ENCODE measurements around the gene EFNA4. TPM values are rescaled to one million over a fixed set of nuclear protein-coding genes. Genes with fewer than 3 reads are reported as not detected.

EFNA4 gene
- total RNA-seq, 2 donors from 2014 or later: 2.2 to 3.5 TPM

DNA sequence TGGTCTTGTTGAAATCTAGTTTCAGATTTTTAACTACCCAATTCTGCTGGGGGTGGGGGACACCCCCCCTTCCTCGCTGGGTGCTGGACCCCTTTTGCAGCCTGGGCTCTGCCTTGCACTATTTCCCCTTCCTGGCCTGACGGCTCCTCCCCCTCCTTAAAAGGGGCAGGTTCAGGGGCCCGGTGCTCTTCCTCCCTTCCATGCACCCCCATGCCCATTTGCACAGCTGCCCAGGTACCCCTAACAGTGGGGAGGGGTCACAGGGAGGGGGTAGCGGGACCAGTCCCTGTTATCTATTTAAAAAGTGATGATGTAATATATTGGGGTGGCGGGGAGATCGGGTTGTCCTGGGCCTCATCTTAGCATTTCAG is 45.6 kb upstream of the EFNA4 start:
- no peak for DNase-seq (ENCODE audit: low spot score)
- Histone ChIP-seq H3K4me3 (peak overlapping the region; percentile 23 to 54), H3K9me3 (no peaks in the 10 kb centered on the region), H3K27me3 (no peaks in the 10 kb centered on the region), H3K4me1 (peaks cover 0 to 31% of the 10 kb centered on the region in 2 donors), H3K36me3 (peaks cover 26% of the 10 kb centered on the region), H3K27ac (peak overlapping the region; percentile 88 to 93)
- TF ChIP-seq, protein P1, sequence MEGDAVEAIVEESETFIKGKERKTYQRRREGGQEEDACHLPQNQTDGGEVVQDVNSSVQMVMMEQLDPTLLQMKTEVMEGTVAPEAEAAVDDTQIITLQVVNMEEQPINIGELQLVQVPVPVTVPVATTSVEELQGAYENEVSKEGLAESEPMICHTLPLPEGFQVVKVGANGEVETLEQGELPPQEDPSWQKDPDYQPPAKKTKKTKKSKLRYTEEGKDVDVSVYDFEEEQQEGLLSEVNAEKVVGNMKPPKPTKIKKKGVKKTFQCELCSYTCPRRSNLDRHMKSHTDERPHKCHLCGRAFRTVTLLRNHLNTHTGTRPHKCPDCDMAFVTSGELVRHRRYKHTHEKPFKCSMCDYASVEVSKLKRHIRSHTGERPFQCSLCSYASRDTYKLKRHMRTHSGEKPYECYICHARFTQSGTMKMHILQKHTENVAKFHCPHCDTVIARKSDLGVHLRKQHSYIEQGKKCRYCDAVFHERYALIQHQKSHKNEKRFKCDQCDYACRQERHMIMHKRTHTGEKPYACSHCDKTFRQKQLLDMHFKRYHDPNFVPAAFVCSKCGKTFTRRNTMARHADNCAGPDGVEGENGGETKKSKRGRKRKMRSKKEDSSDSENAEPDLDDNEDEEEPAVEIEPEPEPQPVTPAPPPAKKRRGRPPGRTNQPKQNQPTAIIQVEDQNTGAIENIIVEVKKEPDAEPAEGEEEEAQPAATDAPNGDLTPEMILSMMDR (IDR thresholded peaks at IDR 0.05): no peak

DNA sequence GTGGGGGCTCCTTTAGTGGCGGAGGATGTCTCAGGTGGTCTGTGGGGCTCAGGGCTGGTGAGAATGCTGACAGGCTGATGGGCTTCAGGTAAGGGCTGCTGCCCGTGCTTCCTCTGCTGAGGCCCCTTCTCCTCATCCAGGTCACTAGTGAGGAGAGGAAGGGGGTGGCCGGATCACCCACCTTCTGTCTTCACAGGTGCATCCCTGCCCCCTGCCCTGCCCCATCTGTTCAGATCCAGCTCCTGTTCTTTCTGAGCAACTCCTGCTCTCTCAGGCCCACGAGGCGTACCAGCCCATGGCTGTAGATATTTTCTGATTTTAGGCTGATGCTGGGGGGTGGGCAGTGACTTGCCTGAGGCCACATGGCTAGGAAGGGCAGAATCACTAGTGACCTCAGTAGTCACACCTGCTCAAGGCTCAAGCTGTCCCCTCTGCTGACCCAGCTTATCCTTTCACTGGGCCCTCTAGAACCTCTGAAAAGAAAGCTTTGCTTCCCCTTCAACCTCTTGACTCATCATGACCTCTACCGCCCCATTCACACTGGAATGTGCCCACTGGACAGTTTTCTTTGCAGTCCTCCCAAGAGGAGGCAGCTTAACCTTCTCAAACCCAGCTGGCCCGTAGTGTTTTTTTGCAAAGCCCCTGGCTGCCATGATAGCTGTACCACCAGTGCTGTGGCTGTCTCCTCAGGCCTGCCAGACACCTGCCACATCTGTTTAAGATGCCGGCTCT is 44.8 kb upstream of the EFNA4 start:
- DNase-seq (ENCODE audit: low spot score): no peak
- H3K36me3 ChIP-seq: peaks cover 26% of the 10 kb centered on the region
- TF ChIP-seq, protein P1 (IDR thresholded peaks at IDR 0.05): no peak
- peak overlapping the region in 1 of 2 donors; percentile 88 for H3K27ac ChIP-seq
- no peak overlapping the region for H3K4me3 ChIP-seq
- no peaks in the 10 kb centered on the region for H3K27me3 ChIP-seq
- H3K4me1 ChIP-seq: peaks cover 0 to 23% of the 10 kb centered on the region in 2 donors
- H3K9me3 ChIP-seq: no peaks in the 10 kb centered on the region

DNA sequence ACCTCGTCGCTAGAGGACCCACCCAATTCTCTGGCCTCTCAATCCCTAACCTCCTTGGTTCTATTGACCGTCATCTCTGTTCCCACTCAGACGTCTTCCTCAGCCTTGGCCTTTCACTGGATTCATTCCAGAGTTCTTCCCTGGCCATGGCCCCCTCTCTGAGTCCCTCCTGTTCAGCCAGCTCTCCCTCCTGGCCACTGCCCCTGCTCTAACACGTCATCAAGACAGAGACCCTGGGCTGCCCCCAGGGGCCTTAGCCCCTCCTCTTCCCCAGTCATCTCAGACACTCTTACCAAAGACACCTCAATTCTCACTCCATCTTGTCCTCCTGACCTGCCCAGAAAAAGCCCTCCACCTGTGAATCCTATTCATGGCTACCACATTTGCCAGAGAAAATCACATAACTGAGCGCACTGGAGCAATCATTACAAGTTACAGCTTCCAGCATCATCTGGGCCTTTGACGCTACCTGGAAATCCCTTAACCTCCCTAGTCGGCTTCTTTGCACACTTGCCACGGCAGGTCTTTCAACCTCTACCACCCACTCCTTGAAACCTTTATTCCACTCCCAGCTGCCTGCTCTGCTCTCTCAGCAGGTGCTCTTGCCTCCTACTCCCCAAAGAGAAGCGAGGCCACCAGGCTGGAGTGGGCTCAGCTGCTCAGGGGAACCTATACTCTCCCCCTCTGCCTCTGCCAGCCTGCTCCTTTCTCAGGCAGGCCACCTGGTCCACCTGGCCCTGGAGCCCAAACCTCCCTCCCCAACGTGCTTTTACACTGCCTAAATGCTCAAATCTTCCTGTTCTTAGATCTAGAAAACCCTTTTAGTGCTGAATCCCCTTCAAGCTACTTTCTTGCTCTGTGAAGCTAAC is 43.9 kb upstream of the EFNA4 start:
- no peak overlapping the region for H3K4me3 ChIP-seq
- H3K27me3 ChIP-seq: no peaks in the 10 kb centered on the region
- peaks cover 0 to 23% of the 10 kb centered on the region in 2 donors for H3K4me1 ChIP-seq
- H3K36me3 ChIP-seq: peaks cover 18% of the 10 kb centered on the region
- TF ChIP-seq, protein P1 (IDR thresholded peaks at IDR 0.05): no peak
- DNase-seq (ENCODE audit: low spot score): no peak
- no peak overlapping the region for H3K27ac ChIP-seq
- H3K9me3 ChIP-seq: no peaks in the 10 kb centered on the region

DNA sequence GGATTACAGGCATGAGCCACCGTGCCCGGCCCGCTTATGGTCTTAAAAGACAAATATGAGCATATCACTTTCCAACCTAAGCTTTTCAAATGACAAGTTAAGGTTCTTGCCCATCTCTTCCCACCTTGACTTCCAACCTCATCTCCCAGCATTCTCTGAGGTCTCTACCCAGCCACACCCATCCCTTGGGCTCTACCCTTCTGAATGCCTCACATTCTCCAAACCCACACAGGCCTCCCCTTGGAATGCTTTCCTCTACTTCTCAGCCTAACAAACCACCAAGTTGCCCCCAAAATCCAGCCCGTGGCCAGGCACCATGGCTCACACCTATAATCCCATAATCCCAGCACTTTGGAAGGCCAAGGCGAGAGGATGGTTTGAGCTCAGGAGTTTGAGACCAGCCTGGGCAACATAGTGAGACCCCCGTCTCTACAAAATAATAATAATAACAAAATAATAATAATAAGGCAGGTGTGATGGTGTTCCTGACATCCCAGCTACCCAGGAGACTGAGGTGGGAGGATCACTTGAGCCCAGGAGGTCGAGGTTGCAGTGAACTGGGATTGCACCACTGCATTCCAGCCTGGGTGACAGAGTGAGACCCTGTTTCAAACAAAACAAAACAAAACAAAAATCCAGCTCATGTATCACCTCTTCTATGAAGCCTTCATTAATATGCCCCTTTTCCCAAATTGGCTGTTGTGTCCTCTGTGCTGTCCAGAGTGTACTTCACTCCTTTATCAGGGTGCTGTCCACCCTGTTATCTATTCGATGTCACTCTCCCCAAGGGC is 41.2 kb upstream of the EFNA4 start:
- H3K36me3 ChIP-seq: no peaks in the 10 kb centered on the region
- H3K27me3 ChIP-seq: no peaks in the 10 kb centered on the region
- TF ChIP-seq, protein P1 (IDR thresholded peaks at IDR 0.05): no peak
- H3K4me3 ChIP-seq: no peak overlapping the region
- peaks cover 0 to 15% of the 10 kb centered on the region in 2 donors for H3K4me1 ChIP-seq
- no peak overlapping the region for H3K27ac ChIP-seq
- no peaks in the 10 kb centered on the region for H3K9me3 ChIP-seq
- DNase-seq (ENCODE audit: low spot score): no peak

DNA sequence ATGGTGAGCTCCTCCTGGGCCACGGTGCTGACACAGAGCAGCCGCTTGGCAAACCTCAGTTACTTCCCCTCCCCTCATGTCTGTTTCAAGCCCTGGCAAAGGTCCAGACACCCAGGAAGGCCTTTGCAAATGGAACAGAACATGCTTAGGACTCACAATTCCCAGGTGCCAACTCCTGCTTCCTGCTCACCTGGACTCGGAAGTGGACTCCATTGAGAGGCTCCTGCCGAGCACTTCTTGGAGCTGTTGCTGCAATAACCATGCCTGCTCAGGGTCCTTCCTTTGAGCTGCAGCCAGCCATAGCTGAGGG is 40.7 kb upstream of the EFNA4 start:
- TF ChIP-seq, protein P1 (IDR thresholded peaks at IDR 0.05): no peak
- Histone ChIP-seq H3K4me3 (no peak overlapping the region), H3K27ac (no peak overlapping the region), H3K9me3 (no peaks in the 10 kb centered on the region), H3K4me1 (peaks cover 0 to 11% of the 10 kb centered on the region in 2 donors), H3K36me3 (no peaks in the 10 kb centered on the region), H3K27me3 (no peaks in the 10 kb centered on the region)
- no peak for DNase-seq (ENCODE audit: low spot score)
